NCI-H345 (cell line): ENCODE measurements around the gene TBC1D22A.
A peak's percentile ranks its signal among the peaks of the same experiment; 100 is the strongest.

Experiments used
- DNase-seq: peaks from one replicate; lab custom pipeline; 2025; lab: John Stamatoyannopoulos, UW

The TBC1D22A gene

DNA sequence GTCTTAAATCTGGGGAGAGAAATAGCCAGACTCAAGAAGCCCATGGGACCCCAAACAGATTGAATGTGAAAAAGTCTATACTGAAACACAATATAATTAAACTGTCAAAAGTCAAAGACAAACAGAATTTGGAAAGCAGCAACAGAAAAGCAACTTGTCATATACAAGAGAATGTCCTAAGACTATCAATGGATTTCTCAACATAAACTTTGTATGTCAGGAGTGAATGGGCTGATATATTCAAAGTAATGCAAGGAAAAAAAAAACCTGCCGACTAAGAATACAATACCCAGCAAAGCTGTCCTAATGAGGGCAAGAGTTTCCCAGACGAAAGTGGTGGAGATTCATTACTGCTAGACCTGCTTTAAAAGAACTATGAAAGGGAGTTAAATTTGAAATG, 73.2 kb downstream of the TBC1D22A start:
- DNase-seq: no peak

DNA sequence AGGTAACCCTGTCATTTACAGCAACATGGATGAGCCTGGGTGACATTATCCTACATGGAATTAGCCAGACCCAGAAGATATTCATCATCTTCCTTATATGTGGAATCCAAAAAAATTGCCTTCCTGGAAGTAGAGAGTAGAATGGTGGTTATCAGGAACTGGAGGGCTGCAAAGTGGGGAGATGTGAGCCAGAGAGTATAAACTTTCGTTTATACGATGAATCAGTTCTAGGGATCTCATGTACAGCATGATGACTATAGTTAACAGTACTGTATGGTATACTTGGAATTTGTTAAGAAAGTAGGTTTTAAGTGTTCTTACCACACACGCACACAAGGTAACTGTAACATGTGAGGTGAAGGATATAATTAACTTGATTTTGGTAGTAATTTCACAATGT, 79.1 kb downstream of the TBC1D22A start:
- no peak for DNase-seq

DNA sequence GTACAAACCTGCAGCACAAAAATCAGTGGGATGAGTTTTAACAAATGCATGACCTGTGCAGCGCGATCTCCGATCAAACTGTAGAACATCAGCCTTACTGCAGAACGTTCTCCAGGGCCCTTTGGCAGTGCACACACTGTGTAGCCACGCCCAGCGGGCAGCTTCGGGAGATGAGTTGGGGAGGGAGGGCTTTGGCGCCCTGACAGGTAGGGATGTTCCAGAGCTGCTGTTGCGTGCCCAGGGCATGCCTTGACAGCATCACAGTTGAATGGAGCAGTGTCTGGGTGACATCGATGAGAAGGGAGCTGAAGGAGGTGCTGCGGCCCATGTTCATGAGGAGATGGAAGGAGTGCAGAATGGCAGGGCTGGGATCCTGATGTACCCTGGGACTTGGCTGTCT, 80.2 kb downstream of the TBC1D22A start:
- peak; percentile 89 for DNase-seq

DNA sequence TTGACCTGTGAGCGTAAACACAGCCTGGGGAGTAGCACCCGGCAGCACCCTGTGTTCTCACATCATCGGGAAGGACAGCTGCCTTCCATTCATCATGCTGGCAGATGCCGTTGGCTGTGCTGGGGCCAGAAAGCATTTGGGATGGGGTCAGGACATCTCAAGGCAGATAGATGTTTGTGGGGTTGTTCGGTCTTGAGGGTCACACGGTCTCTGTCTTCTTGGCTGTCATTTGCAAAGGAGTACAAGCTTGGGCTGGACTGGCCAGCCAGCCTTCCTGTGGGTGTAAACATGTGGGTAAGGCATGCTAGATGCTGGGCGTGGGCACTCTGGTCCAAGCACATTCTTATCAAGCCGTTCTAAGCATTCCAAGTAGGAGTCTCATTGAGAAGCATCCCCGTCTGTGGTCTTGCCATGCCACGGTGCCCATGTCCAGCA, 81.4 kb downstream of the TBC1D22A start:
- DNase-seq: no peak

DNA sequence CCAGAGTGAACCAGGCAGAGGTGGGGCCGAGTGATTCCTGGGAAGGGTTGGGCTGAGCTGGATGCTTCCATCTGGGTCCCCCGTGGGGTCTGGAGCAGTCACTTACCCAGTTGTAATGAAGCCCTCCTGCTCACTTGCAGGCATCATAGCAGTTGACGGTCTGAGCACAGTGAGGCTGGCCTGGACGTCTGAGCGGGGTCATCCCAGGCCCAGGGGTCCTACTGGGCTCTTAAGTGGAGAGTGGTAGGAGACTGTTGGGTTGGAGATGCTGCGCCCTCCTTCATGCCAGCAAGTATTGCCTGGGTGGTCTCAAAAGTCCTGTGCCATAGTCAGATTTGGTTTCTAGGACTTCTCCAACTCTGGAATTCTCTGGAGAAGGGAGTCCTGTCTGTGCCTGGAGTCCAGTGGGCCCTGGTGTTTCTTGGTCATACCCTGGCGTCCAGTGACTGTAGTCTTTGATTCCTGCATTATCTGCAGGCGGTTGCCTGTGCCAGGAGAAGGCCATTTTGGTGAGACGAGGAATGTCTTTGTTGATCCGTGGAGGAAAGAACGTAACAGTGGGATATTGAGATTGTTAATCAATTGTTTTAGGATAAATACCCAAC, 82.3 kb downstream of the TBC1D22A start:
- no peak for DNase-seq

DNA sequence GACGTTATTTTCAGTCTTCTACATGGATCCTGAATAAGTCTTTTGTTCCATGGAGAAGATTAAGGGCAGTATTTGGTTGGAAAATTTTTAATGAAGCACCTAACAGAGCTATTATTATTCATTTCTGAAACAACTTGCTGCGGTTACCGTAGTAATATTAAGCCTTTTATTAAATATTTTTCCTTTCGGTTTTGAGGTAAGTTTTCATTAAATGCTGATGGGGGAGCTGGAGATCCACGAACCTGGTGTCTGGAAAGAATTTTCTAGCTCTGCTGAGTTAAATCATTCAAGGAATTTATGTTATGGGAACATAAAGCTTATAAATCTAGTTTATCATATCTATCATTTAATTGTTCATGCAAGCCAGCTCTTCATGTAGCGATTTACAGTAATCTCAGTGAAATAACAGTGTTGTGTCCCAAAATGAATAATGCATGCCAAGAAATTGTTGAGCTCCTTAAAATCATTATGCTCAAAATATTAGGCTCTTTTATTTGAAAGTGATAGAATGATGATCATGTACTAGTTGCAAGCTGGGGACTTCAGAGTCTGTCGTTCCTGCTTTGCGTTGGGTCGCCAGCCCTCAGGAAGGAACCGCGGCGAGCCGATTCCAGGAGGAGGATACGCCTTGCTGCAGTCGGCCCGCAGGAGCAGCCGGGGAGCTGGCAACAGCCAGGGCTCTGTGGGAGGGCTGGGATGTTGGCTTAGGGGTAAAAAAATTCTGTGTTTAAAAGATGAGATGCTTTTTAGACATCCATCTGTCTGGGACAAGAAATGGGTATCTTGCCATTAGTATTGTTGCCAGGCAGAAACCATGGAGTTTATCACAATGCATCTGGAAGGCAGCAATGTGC, 83.1 kb downstream of the TBC1D22A start:
- no peak for DNase-seq

DNA sequence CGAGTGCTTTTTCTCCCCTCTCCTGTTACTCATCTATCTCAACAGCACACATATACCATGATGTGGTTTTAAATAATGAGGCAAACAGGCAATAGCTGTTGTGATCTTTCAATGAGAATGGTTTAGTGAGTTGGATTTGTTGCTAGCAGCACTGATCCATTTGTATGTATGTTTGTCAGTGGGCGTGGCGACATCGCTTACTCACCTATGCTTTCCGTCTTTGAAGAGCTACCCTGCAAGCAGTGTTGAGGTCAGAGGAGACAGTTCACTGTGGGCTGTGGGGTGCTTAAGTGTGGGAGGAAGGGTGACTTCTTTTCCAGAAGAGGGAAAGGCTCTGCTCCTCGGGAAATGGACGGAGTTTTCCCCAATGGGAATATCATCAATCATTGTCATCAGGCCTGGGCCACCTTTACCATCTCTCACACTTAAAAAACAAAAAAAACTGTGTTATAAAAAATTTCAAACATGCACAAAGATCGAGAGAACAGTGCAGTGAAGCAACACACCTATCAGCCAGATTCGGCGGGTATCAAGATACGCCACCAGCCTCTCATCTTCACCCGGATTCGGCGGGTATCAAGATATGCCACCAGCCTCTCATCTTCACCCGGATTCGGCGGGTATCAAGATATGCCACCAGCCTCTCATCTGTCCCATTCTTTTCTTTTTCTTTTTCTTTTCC, 83.8 kb downstream of the TBC1D22A start:
- DNase-seq: no peak

DNA sequence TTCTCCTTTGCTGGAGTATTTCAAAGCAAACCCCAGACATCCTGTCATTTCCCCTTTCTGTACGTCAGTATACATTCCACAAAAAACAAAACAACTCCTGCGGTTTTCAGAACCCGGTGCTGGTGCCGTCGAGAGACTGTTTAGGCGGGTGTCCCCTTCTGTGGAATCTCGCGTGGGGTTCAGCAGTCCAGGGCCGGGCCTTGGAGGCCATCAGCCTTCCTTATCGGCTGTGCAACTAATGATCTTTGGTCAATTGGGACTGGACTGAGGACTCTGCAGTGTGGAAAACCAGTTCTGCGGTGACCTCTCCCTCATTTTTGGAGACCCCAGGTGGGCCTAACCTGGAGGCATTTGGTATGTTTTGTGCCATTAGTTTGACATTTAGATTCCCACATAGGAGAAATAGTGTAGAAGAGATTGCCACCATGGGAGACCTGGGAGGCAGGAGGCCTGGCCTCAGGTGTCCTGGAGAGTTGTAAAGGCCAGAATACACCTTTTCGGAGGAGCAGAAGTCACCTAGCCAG, 84.4 kb downstream of the TBC1D22A start:
- no peak for DNase-seq

DNA sequence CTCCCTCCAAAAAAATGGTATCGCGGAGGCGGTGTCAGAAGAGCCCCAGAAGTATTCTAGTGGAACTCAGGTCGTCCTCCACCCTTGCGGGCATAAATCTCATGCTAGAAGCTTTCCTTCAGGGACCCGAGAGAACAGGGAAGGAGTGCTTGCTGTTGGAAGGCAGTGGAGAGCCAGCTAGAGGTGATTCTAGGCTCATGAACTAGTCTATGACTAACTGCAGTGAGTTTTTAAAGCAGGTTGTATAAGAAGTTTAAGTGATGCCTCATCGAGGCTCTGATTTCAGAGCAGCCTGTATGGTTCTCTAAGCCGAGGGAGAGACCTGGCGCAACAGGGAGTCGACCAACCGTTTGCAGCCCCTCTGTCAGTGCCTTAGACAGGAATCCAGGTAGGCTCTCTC, 85.7 kb downstream of the TBC1D22A start:
- no peak for DNase-seq

DNA sequence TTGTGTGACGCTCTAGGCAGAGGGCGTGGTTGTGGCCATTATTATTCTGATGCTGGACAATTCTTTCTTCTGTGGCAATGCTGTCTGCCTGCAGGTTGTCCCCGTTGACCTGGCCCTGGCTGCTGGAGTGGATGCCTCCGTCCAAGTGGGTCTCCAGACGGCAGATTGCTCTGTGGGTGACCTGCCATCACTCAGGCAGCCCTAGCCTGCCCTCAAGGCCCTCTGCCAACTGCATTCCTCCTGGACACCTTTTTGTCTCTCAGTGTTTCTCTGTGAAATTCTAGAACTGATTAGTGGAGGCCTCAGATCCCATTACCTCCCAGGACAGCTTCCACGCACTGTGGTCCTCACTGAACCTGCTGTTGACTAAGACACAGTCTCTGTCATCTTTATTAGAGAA, 86.7 kb downstream of the TBC1D22A start:
- DNase-seq: no peak

DNA sequence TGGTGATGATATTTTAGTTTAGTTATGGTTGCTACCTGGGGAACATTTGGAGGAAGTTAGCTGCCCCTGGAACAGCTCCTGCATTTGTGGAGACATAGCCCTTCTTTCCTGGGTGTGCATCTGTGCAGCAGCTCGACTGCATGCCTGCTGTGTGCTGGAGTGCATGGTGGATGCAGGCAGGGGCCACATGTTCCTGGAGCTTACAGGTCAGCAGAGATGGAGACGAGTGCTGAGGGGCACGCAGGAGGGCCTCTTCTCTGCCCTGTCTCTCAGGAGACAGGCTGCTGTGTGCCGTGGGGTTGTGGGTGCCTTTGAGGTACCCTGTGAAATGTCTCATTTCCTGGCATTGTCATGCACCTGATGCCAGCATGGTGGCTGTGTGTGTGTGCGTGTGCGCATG, 87.5 kb downstream of the TBC1D22A start:
- no peak for DNase-seq

DNA sequence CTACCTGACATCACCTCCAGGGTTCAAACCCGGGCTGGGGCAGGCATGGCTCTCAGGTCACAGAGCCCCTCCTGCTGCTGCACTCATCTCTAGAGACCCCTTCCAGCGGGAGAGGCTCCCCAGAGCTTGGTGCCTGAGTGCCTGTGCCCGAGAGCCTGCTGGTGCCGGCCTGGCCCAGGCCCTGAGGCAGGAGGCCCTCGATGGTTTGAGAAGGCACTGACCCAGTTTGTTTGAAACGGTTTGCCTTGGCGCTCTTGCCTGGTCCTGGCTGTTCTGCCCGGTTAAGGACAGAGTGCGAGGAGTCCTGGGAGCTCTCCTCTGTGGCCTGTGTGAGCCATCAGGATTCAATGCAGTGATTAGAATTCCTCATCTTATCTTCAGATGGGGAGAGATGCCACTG, 88.9 kb downstream of the TBC1D22A start:
- no peak for DNase-seq

DNA sequence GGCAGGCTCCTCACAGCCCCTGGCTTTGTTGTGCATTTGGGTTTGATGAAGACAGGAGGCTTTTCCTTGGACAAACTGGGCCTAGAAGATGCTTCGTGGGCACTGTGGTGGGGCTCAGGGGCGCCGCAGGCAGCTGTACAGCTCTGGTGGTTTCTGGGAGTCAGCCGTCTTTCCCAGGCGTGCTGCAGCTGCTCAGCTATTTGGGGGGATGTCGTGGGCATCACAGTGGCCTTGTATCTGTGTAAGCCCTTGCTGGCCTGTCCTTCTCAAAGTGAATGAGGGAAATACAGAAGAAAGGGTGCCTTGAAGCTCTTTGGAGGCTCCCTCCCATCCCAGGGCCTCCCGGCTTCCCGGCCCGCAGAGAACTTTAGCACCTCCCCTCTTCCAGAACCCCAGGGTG, 89.5 kb downstream of the TBC1D22A start:
- DNase-seq: no peak

DNA sequence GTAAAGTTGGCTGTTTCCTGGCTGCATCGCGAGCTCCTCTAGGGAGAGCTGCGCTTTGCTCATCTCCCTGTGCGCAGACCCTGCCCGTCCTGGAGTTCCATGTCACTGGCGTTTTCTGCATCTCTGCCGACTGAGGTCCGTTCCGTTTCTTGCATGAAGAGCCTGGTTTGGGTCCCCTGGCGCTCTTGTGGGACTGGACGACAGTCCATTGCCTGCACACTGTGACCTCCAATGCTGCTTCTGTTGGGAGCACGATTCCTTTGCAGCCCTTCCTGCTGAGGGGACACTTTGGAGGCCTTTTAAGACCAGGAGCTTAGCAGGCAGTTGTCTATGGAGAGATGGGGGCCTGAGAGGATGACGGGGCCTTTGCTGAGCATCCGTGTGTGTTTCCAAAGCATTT, 90.3 kb downstream of the TBC1D22A start:
- DNase-seq: no peak

DNA sequence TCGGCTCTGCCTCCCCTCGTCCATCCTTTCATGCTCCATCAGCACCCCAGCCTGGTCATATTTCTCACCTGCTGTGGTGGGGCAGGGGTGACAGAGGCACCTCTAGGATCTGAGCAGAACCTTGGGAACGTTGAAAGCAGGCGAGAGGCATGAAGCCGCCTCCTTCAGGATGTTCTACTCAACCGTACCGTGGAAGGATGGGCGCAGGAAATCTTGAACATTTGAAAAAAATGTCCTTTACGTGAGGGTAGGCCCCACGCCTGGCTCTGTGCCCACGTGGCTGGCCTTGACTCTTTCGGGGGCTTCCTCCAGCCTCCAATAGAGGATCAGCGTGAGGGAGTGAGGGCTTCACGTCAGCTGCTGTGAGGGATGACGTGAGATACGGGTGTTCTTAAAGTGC, 90.7 kb downstream of the TBC1D22A start:
- no peak for DNase-seq

DNA sequence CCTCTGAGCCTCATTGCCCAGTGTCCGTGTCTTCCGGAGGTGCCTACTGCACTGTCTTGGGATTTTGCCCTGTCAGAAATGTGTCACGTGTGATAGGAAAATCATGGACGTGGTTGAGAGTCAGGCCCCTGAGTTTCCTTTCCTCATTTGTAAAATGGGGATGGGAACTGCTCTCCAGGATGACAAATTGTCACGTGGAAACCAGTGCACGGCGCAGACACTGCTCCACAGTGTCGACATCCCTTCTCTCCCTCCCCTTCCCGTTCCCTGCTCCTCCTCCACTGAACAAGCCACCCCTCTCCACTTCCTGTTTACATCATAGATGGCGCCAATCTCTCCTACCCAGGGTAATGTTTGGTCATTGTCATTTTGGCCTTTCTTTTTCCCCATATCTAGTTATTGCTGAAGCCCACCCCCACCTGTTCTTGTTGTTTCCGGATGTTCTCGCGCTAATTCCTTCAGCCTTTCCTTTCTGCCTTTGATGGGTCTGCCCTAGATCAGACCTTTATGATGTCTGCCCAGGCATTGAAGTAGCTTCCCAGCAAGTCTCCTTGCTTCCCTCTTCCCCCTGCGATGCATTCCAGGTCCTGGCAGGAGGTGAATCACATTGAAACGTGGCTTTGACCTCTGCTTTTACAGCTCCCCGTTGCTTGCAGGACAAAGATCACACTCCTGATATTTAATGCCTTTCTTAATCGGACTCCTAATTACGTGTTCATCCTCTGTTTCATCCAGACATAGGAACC, 91.8 kb downstream of the TBC1D22A start:
- DNase-seq: no peak

DNA sequence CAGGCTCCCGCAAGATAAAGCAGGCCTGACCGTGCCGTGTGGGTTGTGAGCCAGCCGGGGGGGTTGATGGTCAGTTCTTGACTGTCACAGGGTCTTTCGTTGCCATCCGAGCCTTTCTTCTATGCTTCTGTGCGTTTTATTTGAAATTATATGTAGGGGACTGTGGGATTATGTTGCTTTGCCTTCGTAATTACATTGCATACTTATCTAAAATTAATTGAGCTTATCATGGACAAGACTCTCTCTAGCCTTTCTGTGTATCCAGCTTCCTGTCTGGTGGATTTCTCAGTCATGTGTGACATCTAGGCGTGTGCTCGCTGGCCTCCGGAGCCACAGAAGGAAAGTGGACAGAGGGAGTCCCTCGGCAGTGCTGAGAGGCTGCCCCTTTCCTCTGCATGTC, 93.2 kb downstream of the TBC1D22A start:
- DNase-seq: no peak

DNA sequence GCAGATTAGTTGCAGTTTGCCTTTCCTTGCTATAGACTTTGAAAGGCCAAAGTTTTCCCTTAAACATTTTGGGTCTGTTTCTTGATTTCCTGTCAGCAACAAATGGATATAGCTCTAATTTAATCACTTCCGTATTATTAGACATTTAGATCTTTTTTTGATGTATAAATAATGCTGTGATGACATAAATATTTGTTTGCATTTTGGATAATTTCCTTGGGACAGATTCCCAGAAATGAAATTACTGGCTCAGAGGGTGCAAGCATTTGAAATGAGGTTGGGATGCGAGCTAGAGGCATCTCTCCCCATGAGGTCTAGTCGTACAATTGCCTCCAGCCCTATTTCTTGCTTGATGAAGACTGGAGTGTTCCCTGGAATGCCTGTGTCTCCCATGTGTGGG, 94.2 kb downstream of the TBC1D22A start:
- no peak for DNase-seq

DNA sequence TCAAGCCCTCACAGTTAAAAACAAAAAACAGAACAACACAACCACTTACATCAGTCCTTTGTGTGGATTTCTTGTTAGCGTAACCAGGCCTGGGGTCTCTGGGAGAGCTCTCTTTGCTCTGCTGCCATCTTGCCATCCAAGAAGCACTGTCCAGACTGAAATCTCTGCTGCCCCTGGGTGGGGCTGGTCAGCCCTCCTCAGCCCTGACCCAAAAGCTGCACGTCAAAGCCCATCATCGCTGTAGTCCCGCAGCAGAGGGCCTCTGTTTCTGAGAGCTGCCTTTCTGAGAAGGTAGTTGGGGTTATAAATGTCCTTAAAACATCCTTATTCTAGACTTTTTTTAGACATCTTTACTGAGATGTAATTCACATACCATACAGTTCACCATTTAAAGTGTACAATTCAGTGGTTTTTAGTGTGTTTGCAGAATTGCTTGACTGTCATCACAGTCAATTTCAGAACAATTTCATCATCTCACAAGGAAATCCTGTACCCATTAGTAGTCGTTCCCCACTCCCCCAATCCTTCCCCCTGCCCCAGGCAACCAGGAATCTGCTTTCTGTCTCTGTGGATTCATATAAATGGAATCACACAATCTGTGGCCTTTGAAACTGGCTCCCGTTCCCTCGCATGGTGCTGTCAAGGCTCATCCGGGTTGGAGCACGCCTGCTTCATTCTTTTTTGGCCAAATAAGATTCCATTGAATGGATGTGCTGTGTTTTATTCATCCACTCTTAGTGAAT, 94.9 kb downstream of the TBC1D22A start:
- no peak for DNase-seq

DNA sequence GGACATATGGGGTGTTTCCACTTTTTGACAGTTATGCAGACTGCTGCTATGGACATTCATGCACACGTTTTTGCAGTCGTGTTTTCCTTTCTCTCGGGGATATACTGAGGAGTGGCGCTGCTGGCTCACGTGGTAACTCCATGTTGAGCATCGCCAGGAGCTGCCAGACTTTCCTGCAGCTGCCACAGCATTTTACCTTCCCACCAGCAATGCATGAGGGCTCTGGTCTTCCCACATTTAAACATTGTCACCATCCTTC, 95.4 kb downstream of the TBC1D22A start:
- no peak for DNase-seq

DNA sequence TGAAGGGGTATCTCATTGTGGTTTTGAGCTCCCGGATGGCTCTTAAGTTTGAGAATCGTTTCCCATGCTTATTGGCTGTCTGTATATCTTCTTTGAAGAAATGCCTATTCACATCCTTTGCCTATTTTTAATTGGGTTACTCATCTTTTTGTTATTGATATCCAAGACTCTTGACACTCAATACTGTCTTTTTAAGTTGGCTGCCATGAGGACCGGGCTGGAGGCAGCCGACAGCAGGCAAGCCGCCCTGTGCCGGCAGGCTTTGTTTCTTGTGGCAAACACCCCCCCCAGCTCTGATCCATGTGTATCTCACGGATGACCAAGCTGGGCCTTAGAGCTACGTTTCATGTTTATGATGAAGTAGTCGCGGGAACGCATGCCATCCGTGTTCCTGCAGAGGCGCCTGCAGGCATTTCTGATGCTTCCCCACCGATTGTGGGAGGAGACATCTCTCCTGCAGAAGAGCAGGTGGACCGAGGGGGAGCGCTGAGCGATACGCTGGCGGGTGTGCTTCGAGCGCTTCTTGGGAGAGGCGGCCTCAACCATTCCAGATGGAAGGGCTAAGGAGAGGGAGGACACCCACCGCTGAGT, 95.8 kb downstream of the TBC1D22A start:
- DNase-seq: no peak
